DND-41 (cell line): ENCODE data around the gene ENTREP1.

Experiments
- ATAC-seq: fragments of 200-7000 bp; cut with Tn5 transposase; 3 replicates; pipeline ENCODE4 v1.9.1; 2021; ENCODE audit warnings: low read depth; ENCODE audit not compliant: insufficient read depth
- DNase-seq: peaks from one replicate; pipeline ENCODE4 v3.0.0-alpha.2; 2020
- H2AFZ ChIP-seq: 2 replicates; pipeline ENCODE4 v1.6.0; 2012; ENCODE audit warnings: low read depth, low read length
- H3K27ac ChIP-seq: 2 replicates; pipeline ENCODE4 v1.5.1; 2012; ENCODE audit warnings: low read length, inconsistent platforms
- H3K27me3 ChIP-seq: fragments of 200-600 bp; sonication (generic); 2 replicates; pipeline ENCODE4 v1.6.0; 2012; ENCODE audit warnings: low read length, mild to moderate bottlenecking, inconsistent platforms; ENCODE audit not compliant: insufficient read depth, poor library complexity
- H3K36me3 ChIP-seq: 2 replicates; pipeline ENCODE4 v1.5.1; 2012; ENCODE audit warnings: low read length, inconsistent platforms; ENCODE audit not compliant: insufficient read depth
- H3K4me1 ChIP-seq: 2 replicates; pipeline ENCODE4 v1.5.1; 2012; ENCODE audit warnings: mild to moderate bottlenecking, low read length; ENCODE audit not compliant: insufficient read depth
- H3K4me2 ChIP-seq: 2 replicates; pipeline ENCODE4 v1.6.0; 2012; ENCODE audit warnings: mild to moderate bottlenecking, moderate library complexity, low read length, inconsistent platforms; ENCODE audit not compliant: insufficient read depth
- H3K4me3 ChIP-seq, 2 experiments: fragments of 200-600 bp in 1 of 2; shearing (Covaris generic) in 1 of 2; 2 replicates each; pipeline ENCODE4 v1.5.1; 2012 to 2016; ENCODE audit warnings: inconsistent platforms in 2 of 2, low read length in 2 of 2, mild to moderate bottlenecking in 2 of 2, low read depth in 1 of 2, moderate library complexity in 1 of 2
- H3K79me2 ChIP-seq: 2 replicates; pipeline ENCODE4 v1.6.0; 2012; ENCODE audit warnings: low read length, inconsistent platforms; ENCODE audit not compliant: insufficient read depth
- H3K9ac ChIP-seq: 2 replicates; pipeline ENCODE4 v1.6.0; 2012; ENCODE audit warnings: low read depth, mild to moderate bottlenecking, inconsistent platforms, low read length, moderate library complexity
- H3K9me3 ChIP-seq: 2 replicates; pipeline ENCODE4 v1.5.1; 2012; ENCODE audit warnings: low read length, moderate library complexity, mild to moderate bottlenecking, inconsistent platforms; ENCODE audit not compliant: insufficient read depth, severe bottlenecking
- H4K20me1 ChIP-seq: 2 replicates; pipeline ENCODE4 v1.6.0; 2012; ENCODE audit warnings: low read length; ENCODE audit not compliant: insufficient read depth
- EZH2 ChIP-seq: IDR thresholded peaks from 3 replicates; pipeline ENCODE4 v1.6.1; 2012; ENCODE audit warnings: borderline replicate concordance, low read depth, mild to moderate bottlenecking, moderate library complexity, low read length, inconsistent platforms; ENCODE audit not compliant: severe bottlenecking
- TF ChIP-seq, protein P1 (sequence below): IDR thresholded peaks from 2 replicates; pipeline ENCODE4 v1.5.1; 2012; ENCODE audit warnings: borderline replicate concordance, low read length, moderate library complexity, mild to moderate bottlenecking; ENCODE audit not compliant: poor library complexity, severe bottlenecking; ENCODE audit errors: extremely low read depth

ENTREP1 gene

DNA sequence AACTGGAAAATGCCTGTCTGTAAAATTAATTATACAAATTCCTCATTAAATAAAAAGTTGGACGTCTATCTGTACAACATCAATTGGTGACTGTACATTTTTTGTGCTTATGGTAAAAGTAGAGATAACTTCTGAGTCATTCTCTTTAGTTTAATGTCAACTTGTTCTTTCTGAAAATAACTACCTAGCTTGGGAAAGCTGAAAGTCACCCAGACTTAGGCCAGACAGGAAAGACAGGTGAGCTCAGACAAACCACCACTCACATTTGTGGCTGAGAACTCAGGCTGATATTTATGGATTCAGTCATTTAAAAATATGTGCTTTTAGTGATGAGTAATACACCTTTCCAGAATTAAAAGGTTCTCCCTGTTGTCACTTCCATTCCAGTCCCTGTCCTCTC is 31.9 kb upstream of the ENTREP1 start:
- Histone ChIP-seq H3K4me3 (no peak overlapping the region), H3K27me3 (no peaks in the 10 kb centered on the region), H3K36me3 (no peaks in the 10 kb centered on the region), H3K79me2 (no peaks in the 10 kb centered on the region), H3K9ac (no peak overlapping the region), H4K20me1 (no peaks in the 10 kb centered on the region), H3K4me1 (no peaks in the 10 kb centered on the region), H3K9me3 (no peaks in the 10 kb centered on the region), H3K4me2 (no peak overlapping the region), H2AFZ (no peak overlapping the region), H3K27ac (no peak overlapping the region)
- ATAC-seq: no peak
- DNase-seq: no peak
- no peak for TF ChIP-seq EZH2
- TF ChIP-seq, protein P1, sequence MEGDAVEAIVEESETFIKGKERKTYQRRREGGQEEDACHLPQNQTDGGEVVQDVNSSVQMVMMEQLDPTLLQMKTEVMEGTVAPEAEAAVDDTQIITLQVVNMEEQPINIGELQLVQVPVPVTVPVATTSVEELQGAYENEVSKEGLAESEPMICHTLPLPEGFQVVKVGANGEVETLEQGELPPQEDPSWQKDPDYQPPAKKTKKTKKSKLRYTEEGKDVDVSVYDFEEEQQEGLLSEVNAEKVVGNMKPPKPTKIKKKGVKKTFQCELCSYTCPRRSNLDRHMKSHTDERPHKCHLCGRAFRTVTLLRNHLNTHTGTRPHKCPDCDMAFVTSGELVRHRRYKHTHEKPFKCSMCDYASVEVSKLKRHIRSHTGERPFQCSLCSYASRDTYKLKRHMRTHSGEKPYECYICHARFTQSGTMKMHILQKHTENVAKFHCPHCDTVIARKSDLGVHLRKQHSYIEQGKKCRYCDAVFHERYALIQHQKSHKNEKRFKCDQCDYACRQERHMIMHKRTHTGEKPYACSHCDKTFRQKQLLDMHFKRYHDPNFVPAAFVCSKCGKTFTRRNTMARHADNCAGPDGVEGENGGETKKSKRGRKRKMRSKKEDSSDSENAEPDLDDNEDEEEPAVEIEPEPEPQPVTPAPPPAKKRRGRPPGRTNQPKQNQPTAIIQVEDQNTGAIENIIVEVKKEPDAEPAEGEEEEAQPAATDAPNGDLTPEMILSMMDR: no peak

DNA sequence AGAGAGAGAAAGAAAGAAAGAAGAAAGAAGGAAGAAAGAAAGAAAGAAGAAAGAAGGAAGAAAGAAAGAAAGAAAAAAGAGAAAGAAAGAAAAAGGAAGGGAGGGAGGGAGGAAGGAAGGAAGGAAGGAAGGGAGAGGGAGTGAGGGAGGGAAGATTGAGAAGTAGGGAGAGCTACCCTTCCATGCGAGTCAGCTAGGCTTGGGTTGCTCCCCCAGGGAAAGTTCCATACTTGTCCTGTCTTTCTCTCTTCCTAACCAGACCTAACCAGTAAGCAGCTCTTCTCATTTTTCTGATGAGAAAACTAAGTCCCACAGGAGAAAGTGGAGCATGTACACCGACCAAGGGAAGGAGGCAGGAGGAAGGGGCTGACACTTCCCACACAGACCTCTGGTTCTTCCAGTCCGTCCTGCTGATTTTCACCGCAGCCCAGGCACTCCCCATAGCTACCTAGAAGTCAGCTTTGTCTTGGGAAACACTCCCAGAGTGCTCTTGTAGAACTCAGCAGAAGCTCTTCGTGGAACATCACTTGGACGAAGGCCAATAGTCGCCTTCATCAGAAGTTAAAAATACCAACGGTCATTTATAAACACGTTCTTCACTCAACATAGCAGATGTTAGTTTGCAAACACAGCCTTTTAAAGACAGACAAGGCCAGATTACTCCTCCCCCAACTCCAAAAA is 29.0 kb upstream of the ENTREP1 start:
- Histone ChIP-seq H3K36me3 (no peaks in the 10 kb centered on the region), H3K79me2 (no peaks in the 10 kb centered on the region), H3K9ac (no peak overlapping the region), H4K20me1 (no peaks in the 10 kb centered on the region), H3K4me1 (no peaks in the 10 kb centered on the region), H3K9me3 (no peaks in the 10 kb centered on the region), H2AFZ (no peak overlapping the region), H3K27me3 (no peaks in the 10 kb centered on the region), H3K4me3 (no peak overlapping the region), H3K4me2 (no peak overlapping the region), H3K27ac (no peak overlapping the region)
- no peak for DNase-seq
- no peak for ATAC-seq
- TF ChIP-seq EZH2: no peak

DNA sequence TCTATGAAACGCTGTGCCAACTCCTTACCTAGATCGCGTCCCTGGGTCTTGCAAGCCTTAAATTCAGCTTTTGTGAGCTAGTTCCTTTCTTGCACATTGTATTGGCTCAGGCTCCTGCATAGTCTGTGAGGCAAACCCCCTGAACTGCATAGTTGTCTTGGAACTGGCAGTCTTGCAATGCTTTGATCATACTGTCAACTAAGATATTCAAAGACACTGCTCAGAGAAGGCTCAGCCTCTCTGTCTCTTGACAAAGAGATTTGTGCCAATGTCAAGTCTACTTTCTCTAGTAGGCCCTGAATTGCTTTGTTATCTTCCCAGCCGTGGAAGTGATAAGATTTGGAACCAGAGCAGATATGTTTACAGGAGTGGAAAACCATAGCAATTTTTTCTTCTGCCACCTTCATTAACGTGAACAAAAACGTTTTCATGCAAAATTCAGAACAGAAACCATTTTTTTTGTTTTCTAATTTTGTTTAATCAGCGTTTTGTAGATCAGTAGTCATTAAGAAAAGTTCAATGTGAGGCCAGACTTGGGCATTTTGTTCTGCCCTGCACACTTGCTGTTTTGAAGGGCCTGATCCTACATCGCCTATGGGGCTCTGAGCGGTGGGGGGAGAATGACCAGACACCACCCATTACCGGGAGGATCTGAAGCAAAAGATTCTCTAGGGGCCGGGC is 27.6 kb upstream of the ENTREP1 start:
- Histone ChIP-seq H4K20me1 (no peaks in the 10 kb centered on the region), H3K79me2 (no peaks in the 10 kb centered on the region), H3K27me3 (no peaks in the 10 kb centered on the region), H3K36me3 (no peaks in the 10 kb centered on the region), H3K9ac (no peak overlapping the region), H3K4me2 (no peak overlapping the region), H3K4me1 (no peaks in the 10 kb centered on the region), H3K27ac (no peak overlapping the region), H2AFZ (no peak overlapping the region), H3K4me3 (no peak overlapping the region), H3K9me3 (no peaks in the 10 kb centered on the region)
- TF ChIP-seq, protein P1: no peak
- TF ChIP-seq EZH2: no peak
- DNase-seq (no peak), ATAC-seq (no peak)

DNA sequence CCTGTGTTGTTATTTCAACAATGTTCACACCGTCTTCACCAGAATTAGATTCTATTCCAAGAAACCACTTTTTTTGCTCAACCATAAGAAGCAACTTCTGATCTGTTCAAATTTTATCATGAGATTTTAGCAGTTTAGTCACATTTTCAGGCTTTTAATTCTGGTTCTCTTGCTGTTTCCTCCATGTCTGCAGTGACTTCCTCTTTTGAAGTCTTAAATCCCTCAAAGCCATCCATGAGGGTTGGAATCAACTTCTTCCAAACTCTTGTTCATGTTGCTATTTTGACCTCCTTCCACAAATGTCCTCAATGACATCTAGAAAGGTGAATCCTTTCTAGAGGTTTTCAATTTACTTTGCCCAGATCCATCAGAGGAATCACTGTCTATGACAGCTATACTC is 25.7 kb upstream of the ENTREP1 start:
- Histone ChIP-seq H3K79me2 (no peaks in the 10 kb centered on the region), H4K20me1 (no peaks in the 10 kb centered on the region), H3K9ac (no peak overlapping the region), H3K27me3 (no peaks in the 10 kb centered on the region), H3K27ac (no peak overlapping the region), H3K9me3 (no peaks in the 10 kb centered on the region), H3K4me1 (no peaks in the 10 kb centered on the region), H2AFZ (no peak overlapping the region), H3K4me2 (no peak overlapping the region), H3K4me3 (no peak overlapping the region), H3K36me3 (no peaks in the 10 kb centered on the region)
- ATAC-seq (no peak), DNase-seq (no peak)
- no peak for TF ChIP-seq EZH2
- TF ChIP-seq, protein P1: no peak
